Upper lobe of left lung (tissue), 6 donors: ENCODE measurements around the gene EEIG1. TPM values are rescaled to one million over a fixed set of nuclear protein-coding genes. Genes with fewer than 3 reads are reported as not detected.

Source experiments
- ATAC-seq, 2 donors: fragments of 200-7000 bp; cut with Tn5 transposase; one replicate each; pipeline ENCODE4 v1.9.1; 2022; ENCODE audit warnings: mild to moderate bottlenecking in 2 of 2, moderate library complexity in 2 of 2; ENCODE audit not compliant: low FRiP score in 2 of 2
- DNase-seq, 2 donors: peaks; one replicate each; pipeline ENCODE4 v3.0.0-alpha.2; 2019 to 2020
- H3K27ac ChIP-seq, 4 donors: fragments of 200-600 bp; sonication (generic); one replicate each; pipeline ENCODE4 v1.5.1; 2016 to 2019
- H3K27me3 ChIP-seq, 4 donors: fragments of 200-600 bp; sonication (generic); one replicate each; pipeline ENCODE4 v1.5.1; 2017 to 2019
- H3K36me3 ChIP-seq, 4 donors: fragments of 200-600 bp; sonication (generic); one replicate each; pipeline ENCODE4 v1.5.1; 2016 to 2019
- H3K4me1 ChIP-seq, 4 donors: fragments of 200-600 bp; sonication (generic); one replicate each; pipeline ENCODE4 v1.5.1; 2018 to 2019
- H3K4me3 ChIP-seq, 4 donors: fragments of 200-600 bp; sonication (generic); one replicate each; pipeline ENCODE4 v1.5.1; 2017 to 2019; ENCODE audit warnings: mild to moderate bottlenecking in 2 of 4, moderate library complexity in 1 of 4
- H3K9me3 ChIP-seq, 4 donors: fragments of 200-600 bp; sonication (generic); one replicate each; pipeline ENCODE4 v1.5.1; 2018 to 2019
- CTCF ChIP-seq, 6 experiments: fragments of 450-650 bp in 4 of 6; fragments of 200-600 bp in 2 of 6; sonication (generic) in 2 of 6; IDR thresholded peaks; one replicate each; pipeline ENCODE4 v1.5.1; 2016 to 2019; ENCODE audit warnings: antibody characterized with exemption in 6 of 6
- EP300 ChIP-seq, 4 donors: sonication (generic); formaldehyde crosslinking; IDR thresholded peaks; one replicate each; pipeline ENCODE4 v1.5.1; 2017; ENCODE audit warnings: antibody characterized with exemption in 4 of 4, control low read depth in 2 of 4
- POLR2A ChIP-seq, 4 donors: fragments of 450-650 bp; IDR thresholded peaks; one replicate each; pipeline ENCODE4 v1.5.1; 2016 to 2017; ENCODE audit warnings: antibody characterized with exemption in 4 of 4, mild to moderate bottlenecking in 2 of 4
- POLR2AphosphoS5 ChIP-seq, 2 donors: sonication (generic); formaldehyde crosslinking; IDR thresholded peaks; one replicate each; pipeline ENCODE4 v1.5.1; 2017; ENCODE audit warnings: antibody characterized with exemption in 2 of 2
- WGBS, 2 donors: methylation state at CpG; one replicate each; pipeline ENCODE4 v1.1.5; 2017 to 2018; 5-methylcytosine and 5-hydroxymethylcytosine counted together
- total RNA-seq, 6 donors: library from RNA; depleted of rRNA in 4 of 6; stranded (reverse); fragments of >200 nt in 4 of 6; gene quantifications; one replicate each; pipeline versions ENCODE4 v1.1.0 to v1.2.1, GENCODE V29; 2016 to 2021
- donor health status: DM: no; HTN: no; CAD: no; lungs with moderate emphysema.
- donor health status: DM: no; HTN: yes; CAD: no; lungs with severe emphysema.

The EEIG1 gene
- total RNA-seq, 6 donors from 2014 or later: 17.8 to 60.7 (median 48.0) TPM

- 89 to 94% methylated on average over 9 of the region's 9 CpGs for WGBS, 2 donors
- TF ChIP-seq POLR2AphosphoS5 (IDR thresholded peaks at IDR 0.05): no peak
- no peak for TF ChIP-seq EP300 (IDR thresholded peaks at IDR 0.05)
- TF ChIP-seq CTCF (IDR thresholded peaks at IDR 0.05): no peak
- TF ChIP-seq POLR2A (IDR thresholded peaks at IDR 0.05): no peak
- no peaks in the 10 kb centered on the region for H3K27me3 ChIP-seq
- ATAC-seq (no peak), DNase-seq (no peak)
- H3K4me1 ChIP-seq: no peaks in the 10 kb centered on the region
- H3K9me3 ChIP-seq: no peaks in the 10 kb centered on the region
- H3K36me3 ChIP-seq: no peaks in the 10 kb centered on the region
- H3K4me3 ChIP-seq: no peak overlapping the region
- H3K27ac ChIP-seq: no peak overlapping the region
Measured at GRCh38 chr9:127987103-127987614, 6.4 kb upstream of the EEIG1 start.

- Histone ChIP-seq H3K4me3 (no peak overlapping the region), H3K36me3 (no peaks in the 10 kb centered on the region), H3K27me3 (no peaks in the 10 kb centered on the region), H3K4me1 (peaks cover 4 to 11% (median 8%) of the 10 kb centered on the region in 4 donors), H3K9me3 (no peaks in the 10 kb centered on the region), H3K27ac (no peak overlapping the region)
- DNase-seq (no peak), ATAC-seq (no peak)
- WGBS, 2 donors: 86 to 88% methylated on average over 3 of the region's 3 CpGs
- TF ChIP-seq POLR2A (IDR thresholded peaks at IDR 0.05): no peak
- no peak for TF ChIP-seq EP300 (IDR thresholded peaks at IDR 0.05)
- no peak for TF ChIP-seq POLR2AphosphoS5 (IDR thresholded peaks at IDR 0.05)
- no peak for TF ChIP-seq CTCF (IDR thresholded peaks at IDR 0.05)
Measured at GRCh38 chr9:127985011-127985410, 4.2 kb upstream of the EEIG1 start.

GRCh38 chr9:127983847-127984289 lies 3.1 kb upstream of the EEIG1 start:
- Histone ChIP-seq H3K9me3 (no peaks in the 10 kb centered on the region), H3K36me3 (no peaks in the 10 kb centered on the region), H3K4me3 (no peak overlapping the region), H3K27me3 (no peaks in the 10 kb centered on the region), H3K4me1 (peaks cover 12 to 22% (median 19%) of the 10 kb centered on the region in 4 donors), H3K27ac (no peak overlapping the region)
- DNase-seq: no peak
- 92 to 93% methylated on average over 9 of the region's 9 CpGs for WGBS, 2 donors
- TF ChIP-seq POLR2A (IDR thresholded peaks at IDR 0.05) (no peak), POLR2AphosphoS5 (IDR thresholded peaks at IDR 0.05) (no peak), CTCF (IDR thresholded peaks at IDR 0.05) (no peak), EP300 (IDR thresholded peaks at IDR 0.05) (no peak)
- ATAC-seq: no peak

GRCh38 chr9:127982912-127983311 lies 2.1 kb upstream of the EEIG1 start:
- Histone ChIP-seq H3K27me3 (no peaks in the 10 kb centered on the region), H3K4me1 (peaks cover 12 to 32% (median 28%) of the 10 kb centered on the region in 4 donors), H3K36me3 (no peaks in the 10 kb centered on the region), H3K27ac (no peak overlapping the region), H3K9me3 (no peaks in the 10 kb centered on the region), H3K4me3 (no peak overlapping the region)
- DNase-seq (no peak), ATAC-seq (no peak)
- TF ChIP-seq CTCF (IDR thresholded peaks at IDR 0.05): no peak
- no peak for TF ChIP-seq POLR2AphosphoS5 (IDR thresholded peaks at IDR 0.05)
- no peak for TF ChIP-seq POLR2A (IDR thresholded peaks at IDR 0.05)
- no peak for TF ChIP-seq EP300 (IDR thresholded peaks at IDR 0.05)
- 75% methylated on average over 1 of the region's 1 CpG; no CpG with 5 or more reads in 1 of the 2 donors for WGBS, 2 donors

GRCh38 chr9:127981559-127982121 lies 851 bp upstream of the EEIG1 start:
- no peak for ATAC-seq
- TF ChIP-seq POLR2A (IDR thresholded peaks at IDR 0.05) (no peak), POLR2AphosphoS5 (IDR thresholded peaks at IDR 0.05) (no peak), EP300 (IDR thresholded peaks at IDR 0.05) (no peak), CTCF (IDR thresholded peaks at IDR 0.05) (no peak)
- DNase-seq: no peak
- Histone ChIP-seq H3K4me1 (peaks cover 25 to 44% (median 41%) of the 10 kb centered on the region in 4 donors), H3K36me3 (no peaks in the 10 kb centered on the region), H3K4me3 (peak overlapping the region; percentile 39 to 95 (median 82)), H3K27me3 (no peaks in the 10 kb centered on the region), H3K9me3 (no peaks in the 10 kb centered on the region), H3K27ac (peak overlapping the region; percentile 82 to 91 (median 88))
- WGBS, 2 donors: 60 to 67% methylated on average over 10 to 11 of the region's 11 CpGs
